ENCODE results near the gene KCND3. TPM values are rescaled to one million over a fixed set of nuclear protein-coding genes. Genes with fewer than 3 reads are reported as not detected.

The KCND3 gene
- polyA plus RNA-seq, 1 donor from 2014 or later: 7.8 TPM

DNA sequence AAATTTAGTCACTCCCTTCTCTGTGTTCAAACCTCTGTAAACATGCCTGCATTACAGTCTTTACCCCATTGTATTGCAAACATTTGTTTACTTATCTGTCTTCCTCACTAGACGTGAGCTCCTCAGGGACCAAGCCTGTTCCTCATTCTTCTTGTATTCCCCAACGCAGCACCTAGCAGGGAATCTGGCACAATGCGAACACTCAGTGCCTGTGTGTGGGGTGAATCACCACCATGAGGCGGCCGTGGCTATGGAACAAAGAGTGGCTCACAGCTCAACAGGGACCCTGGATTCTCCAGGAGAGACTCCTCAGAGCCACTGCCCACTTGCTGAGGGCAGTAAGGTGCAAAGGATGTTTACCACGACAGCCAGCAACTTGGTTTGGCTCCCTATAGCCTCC is 137.9 kb downstream of the KCND3 start:
- peak; percentile 18 for TF ChIP-seq POLR2AphosphoS5 (IDR thresholded peaks at IDR 0.05)
- TF ChIP-seq EZH2 (IDR thresholded peaks at IDR 0.05; ENCODE audit: borderline replicate concordance, insufficient read depth, low read length, poor library complexity, severe bottlenecking): no peak
- Histone ChIP-seq H3K27ac (ENCODE audit: low read length) (no peak overlapping the region), H4K20me1 (ENCODE audit: insufficient read depth) (no peaks in the 10 kb centered on the region), H3K4me3 (ENCODE audit: low read length) (no peak overlapping the region), H3F3A (ENCODE audit: insufficient read depth, low read length, poor library complexity, severe bottlenecking) (no peaks in the 10 kb centered on the region), H3K36me3 (ENCODE audit: insufficient read depth, low read length) (no peaks in the 10 kb centered on the region), H3K4me2 (ENCODE audit: low read length) (no peak overlapping the region), H3K79me2 (replicated peaks; ENCODE audit: insufficient read depth, low read length) (no peaks in the 10 kb centered on the region), H3K9ac (ENCODE audit: low read length) (no peak overlapping the region), H3K9me2 (ENCODE audit: insufficient read depth, low read length) (no peaks in the 10 kb centered on the region), H3K9me3 (ENCODE audit: low read length) (no peaks in the 10 kb centered on the region), H2AFZ (ENCODE audit: low read depth, low read length) (no peak overlapping the region), H3K27me3 (ENCODE audit: insufficient read depth, low read depth, low read length) (no peaks in the 10 kb centered on the region)

DNA sequence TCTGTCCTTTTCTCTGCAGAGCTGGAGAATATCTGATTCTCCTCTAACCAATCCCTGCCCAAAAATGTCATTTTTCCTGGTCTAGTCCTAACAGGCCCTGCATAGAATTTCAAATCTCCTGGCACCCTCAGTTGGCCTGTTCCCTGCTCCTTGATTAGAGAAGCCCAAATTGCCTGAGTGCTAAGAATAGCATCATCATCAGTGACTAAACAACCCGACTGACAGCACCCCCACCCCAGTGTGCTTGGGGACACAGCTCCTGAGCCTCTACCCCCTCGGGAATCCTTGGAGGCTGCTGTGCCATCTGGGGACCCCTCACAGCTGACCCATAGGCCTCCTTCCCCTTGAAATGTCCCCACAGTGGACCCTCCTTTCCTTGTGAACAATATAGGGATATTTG is 139.4 kb downstream of the KCND3 start:
- H3K9me2 ChIP-seq (ENCODE audit: insufficient read depth, low read length): no peaks in the 10 kb centered on the region
- no peak overlapping the region for H3K4me2 ChIP-seq (ENCODE audit: low read length)
- H4K20me1 ChIP-seq (ENCODE audit: insufficient read depth): no peaks in the 10 kb centered on the region
- H3K27me3 ChIP-seq (ENCODE audit: insufficient read depth, low read depth, low read length): no peaks in the 10 kb centered on the region
- no peaks in the 10 kb centered on the region for H3K9me3 ChIP-seq (ENCODE audit: low read length)
- TF ChIP-seq, protein P1, sequence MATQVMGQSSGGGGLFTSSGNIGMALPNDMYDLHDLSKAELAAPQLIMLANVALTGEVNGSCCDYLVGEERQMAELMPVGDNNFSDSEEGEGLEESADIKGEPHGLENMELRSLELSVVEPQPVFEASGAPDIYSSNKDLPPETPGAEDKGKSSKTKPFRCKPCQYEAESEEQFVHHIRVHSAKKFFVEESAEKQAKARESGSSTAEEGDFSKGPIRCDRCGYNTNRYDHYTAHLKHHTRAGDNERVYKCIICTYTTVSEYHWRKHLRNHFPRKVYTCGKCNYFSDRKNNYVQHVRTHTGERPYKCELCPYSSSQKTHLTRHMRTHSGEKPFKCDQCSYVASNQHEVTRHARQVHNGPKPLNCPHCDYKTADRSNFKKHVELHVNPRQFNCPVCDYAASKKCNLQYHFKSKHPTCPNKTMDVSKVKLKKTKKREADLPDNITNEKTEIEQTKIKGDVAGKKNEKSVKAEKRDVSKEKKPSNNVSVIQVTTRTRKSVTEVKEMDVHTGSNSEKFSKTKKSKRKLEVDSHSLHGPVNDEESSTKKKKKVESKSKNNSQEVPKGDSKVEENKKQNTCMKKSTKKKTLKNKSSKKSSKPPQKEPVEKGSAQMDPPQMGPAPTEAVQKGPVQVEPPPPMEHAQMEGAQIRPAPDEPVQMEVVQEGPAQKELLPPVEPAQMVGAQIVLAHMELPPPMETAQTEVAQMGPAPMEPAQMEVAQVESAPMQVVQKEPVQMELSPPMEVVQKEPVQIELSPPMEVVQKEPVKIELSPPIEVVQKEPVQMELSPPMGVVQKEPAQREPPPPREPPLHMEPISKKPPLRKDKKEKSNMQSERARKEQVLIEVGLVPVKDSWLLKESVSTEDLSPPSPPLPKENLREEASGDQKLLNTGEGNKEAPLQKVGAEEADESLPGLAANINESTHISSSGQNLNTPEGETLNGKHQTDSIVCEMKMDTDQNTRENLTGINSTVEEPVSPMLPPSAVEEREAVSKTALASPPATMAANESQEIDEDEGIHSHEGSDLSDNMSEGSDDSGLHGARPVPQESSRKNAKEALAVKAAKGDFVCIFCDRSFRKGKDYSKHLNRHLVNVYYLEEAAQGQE (IDR thresholded peaks at IDR 0.05; ENCODE audit: borderline replicate concordance): no peak
- TF ChIP-seq EP300 (conservative IDR thresholded peaks at IDR 0.05; ENCODE audit: poor library complexity, severe bottlenecking): no peak
- no peak for TF ChIP-seq MXI1 (conservative IDR thresholded peaks at IDR 0.05; ENCODE audit: poor library complexity, severe bottlenecking)
- TF ChIP-seq, protein P2, sequence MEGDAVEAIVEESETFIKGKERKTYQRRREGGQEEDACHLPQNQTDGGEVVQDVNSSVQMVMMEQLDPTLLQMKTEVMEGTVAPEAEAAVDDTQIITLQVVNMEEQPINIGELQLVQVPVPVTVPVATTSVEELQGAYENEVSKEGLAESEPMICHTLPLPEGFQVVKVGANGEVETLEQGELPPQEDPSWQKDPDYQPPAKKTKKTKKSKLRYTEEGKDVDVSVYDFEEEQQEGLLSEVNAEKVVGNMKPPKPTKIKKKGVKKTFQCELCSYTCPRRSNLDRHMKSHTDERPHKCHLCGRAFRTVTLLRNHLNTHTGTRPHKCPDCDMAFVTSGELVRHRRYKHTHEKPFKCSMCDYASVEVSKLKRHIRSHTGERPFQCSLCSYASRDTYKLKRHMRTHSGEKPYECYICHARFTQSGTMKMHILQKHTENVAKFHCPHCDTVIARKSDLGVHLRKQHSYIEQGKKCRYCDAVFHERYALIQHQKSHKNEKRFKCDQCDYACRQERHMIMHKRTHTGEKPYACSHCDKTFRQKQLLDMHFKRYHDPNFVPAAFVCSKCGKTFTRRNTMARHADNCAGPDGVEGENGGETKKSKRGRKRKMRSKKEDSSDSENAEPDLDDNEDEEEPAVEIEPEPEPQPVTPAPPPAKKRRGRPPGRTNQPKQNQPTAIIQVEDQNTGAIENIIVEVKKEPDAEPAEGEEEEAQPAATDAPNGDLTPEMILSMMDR (IDR thresholded peaks at IDR 0.05; ENCODE audit: poor library complexity, severe bottlenecking): no peak
- H3F3A ChIP-seq (ENCODE audit: insufficient read depth, low read length, poor library complexity, severe bottlenecking): no peaks in the 10 kb centered on the region
- H3K4me3 ChIP-seq (ENCODE audit: low read length): no peak overlapping the region
- H3K9ac ChIP-seq (ENCODE audit: low read length): no peak overlapping the region
- H3K36me3 ChIP-seq (ENCODE audit: insufficient read depth, low read length): no peaks in the 10 kb centered on the region
- H2AFZ ChIP-seq (ENCODE audit: low read depth, low read length): no peak overlapping the region
- H3K27ac ChIP-seq (ENCODE audit: low read length): no peak overlapping the region
- H3K79me2 ChIP-seq (replicated peaks; ENCODE audit: insufficient read depth, low read length): no peaks in the 10 kb centered on the region

DNA sequence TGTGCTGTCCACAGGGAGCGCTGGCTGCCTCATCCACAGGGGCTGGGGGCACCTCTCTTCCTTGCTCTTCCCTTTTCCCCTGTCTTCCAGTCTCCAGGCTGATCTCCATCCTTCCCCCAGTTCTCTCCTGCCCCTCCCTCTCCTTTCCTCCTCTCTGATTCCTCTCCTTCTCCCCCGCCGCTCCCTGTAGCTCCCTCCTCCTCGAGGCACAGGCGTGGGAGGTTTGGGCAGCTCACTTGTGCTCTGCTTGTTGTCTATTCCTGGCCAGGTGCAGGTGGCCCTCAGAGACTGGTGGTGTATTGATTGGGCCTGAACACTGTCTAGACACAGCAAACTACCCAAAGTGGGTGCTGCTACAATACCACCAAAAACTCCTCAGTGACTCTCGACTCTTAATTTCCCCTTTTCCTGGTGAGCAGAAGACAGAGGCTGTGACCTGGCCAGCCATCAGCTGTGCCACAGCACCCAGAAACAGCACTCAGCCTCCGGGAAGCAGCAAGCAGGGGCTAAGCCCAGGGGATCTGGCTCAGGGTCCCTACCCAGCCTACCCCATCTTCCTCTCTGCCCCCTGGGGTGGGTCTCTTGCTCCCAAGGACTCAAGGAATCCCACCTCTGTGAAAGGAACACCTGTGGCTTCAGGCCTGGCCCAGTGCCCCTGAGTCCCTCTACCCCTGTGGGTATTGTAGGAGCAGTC is 140.5 kb downstream of the KCND3 start:
- Histone ChIP-seq H3K4me2 (ENCODE audit: low read length) (no peak overlapping the region), H4K20me1 (ENCODE audit: insufficient read depth) (no peaks in the 10 kb centered on the region), H3K9me2 (ENCODE audit: insufficient read depth, low read length) (no peaks in the 10 kb centered on the region), H3K36me3 (ENCODE audit: insufficient read depth, low read length) (no peaks in the 10 kb centered on the region), H3K27me3 (ENCODE audit: insufficient read depth, low read depth, low read length) (no peaks in the 10 kb centered on the region), H3K4me3 (ENCODE audit: low read length) (no peak overlapping the region), H3K9me3 (ENCODE audit: low read length) (no peaks in the 10 kb centered on the region), H3F3A (ENCODE audit: insufficient read depth, low read length, poor library complexity, severe bottlenecking) (no peaks in the 10 kb centered on the region), H3K9ac (ENCODE audit: low read length) (no peak overlapping the region), H3K27ac (ENCODE audit: low read length) (no peak overlapping the region), H2AFZ (ENCODE audit: low read depth, low read length) (no peak overlapping the region), H3K79me2 (replicated peaks; ENCODE audit: insufficient read depth, low read length) (no peaks in the 10 kb centered on the region)
- TF ChIP-seq SMC3 (conservative IDR thresholded peaks at IDR 0.05; ENCODE audit: poor library complexity): no peak
- TF ChIP-seq MXI1 (conservative IDR thresholded peaks at IDR 0.05; ENCODE audit: poor library complexity, severe bottlenecking): no peak
- TF ChIP-seq POLR2AphosphoS5 (IDR thresholded peaks at IDR 0.05): no peak
- no peak for TF ChIP-seq RAD21 (conservative IDR thresholded peaks at IDR 0.05)
- no peak for TF ChIP-seq EZH2 (IDR thresholded peaks at IDR 0.05; ENCODE audit: borderline replicate concordance, insufficient read depth, low read length, poor library complexity, severe bottlenecking)
- TF ChIP-seq, protein P1 (IDR thresholded peaks at IDR 0.05; ENCODE audit: borderline replicate concordance): no peak
